ENCODE data around the gene BMP8A. TPM values are rescaled to one million over a fixed set of nuclear protein-coding genes. Genes with fewer than 3 reads are reported as not detected.

Gene BMP8A
- total and polyA plus RNA-seq, 10 of the 15 experiments (the other 5 are each of a cell fraction or from before 2014, with no cell fraction given): not detected

DNA sequence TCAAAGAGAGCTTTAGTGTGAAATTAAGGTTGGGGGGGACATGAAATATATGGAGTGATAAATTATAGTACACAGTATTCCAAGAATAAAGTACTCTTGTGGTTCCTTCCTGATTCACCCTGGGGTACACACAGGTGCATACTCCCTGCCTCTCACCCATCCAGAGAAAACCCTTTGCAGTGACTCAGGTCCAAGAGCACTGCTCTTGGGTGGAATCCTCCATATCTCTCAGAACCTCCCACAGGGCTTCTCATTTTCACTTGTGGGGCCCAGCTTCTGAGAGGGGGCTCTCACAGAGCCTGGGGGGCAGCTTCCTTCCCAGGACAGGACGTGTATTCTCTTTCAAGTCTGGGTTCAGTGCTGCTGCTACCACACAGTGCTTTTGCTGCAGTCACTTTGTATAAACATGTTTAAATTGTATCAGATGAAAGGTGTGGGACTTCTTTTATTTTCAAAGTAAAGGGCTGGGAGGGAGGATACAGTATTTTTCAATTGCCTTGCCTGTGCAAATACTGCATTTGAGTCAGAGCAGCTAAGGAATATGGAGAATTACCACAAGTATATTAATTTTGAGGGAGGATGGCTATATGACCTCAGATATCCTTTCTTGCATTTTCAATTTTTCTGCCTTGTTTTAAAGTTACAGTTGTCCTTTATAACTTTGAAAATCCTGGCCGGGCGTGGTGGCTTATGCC is 24.9 kb upstream of the BMP8A start:
- ChIA-PET SMC1A (ENCODE audit: uncharacterized antibody, unreplicated experiment) (interaction anchor here (1.5 kb wide), 1 partner anchor 7 kb away, joined by 5 read pairs; no protein-coding TSS in a partner anchor), POLR2A (no interaction called here), RAD21 (ENCODE audit: unreplicated experiment) (interaction anchor here (1.4 kb wide), 1 partner anchor 139 kb away, joined by 4 read pairs; no protein-coding TSS in a partner anchor), CTCF (interaction anchor here (0.7 to 3.4 kb wide), 3 partner anchors 72 to 368 kb away, joined by 3 to 13 read pairs (median 4); no protein-coding TSS in a partner anchor)
- in situ Hi-C loops (cut with MboI): no loop called here
- no TSS peak for BruUV-seq (replicated peaks)
- H2AFZ ChIP-seq (ENCODE audit: control insufficient read depth, low read depth, low read length): no peak overlapping the region
- H3K79me2 ChIP-seq (ENCODE audit: control insufficient read depth, insufficient read depth, low read length): no peaks in the 10 kb centered on the region
- no peak overlapping the region for H3K4me3 ChIP-seq
- no peaks in the 10 kb centered on the region for H3K9me3 ChIP-seq (replicated peaks; ENCODE audit: control insufficient read depth, insufficient read depth, low read length)
- TF ChIP-seq TARDBP (IDR thresholded peaks at IDR 0.05; ENCODE audit: borderline replicate concordance) (no peak), SREBF2 (IDR thresholded peaks at IDR 0.05; ENCODE audit: low read length) (no peak), IRF4 (IDR thresholded peaks at IDR 0.05; ENCODE audit: low read depth, low read length) (no peak), NBN (IDR thresholded peaks at IDR 0.05) (no peak), RCOR1 (conservative IDR thresholded peaks at IDR 0.05; ENCODE audit: low read depth, low read length) (no peak), SIX5 (IDR thresholded peaks at IDR 0.05; ENCODE audit: low read depth, low read length, severe bottlenecking) (no peak), GATAD2B (conservative IDR thresholded peaks at IDR 0.05; ENCODE audit: low read depth) (no peak), NFIC (IDR thresholded peaks at IDR 0.05; ENCODE audit: low read depth, low read length) (no peak), HDAC6 (IDR thresholded peaks at IDR 0.05; ENCODE audit: unreplicated experiment) (no peak), TBL1XR1 (IDR thresholded peaks at IDR 0.05; ENCODE audit: low read depth, low read length) (no peak), NFYA (IDR thresholded peaks at IDR 0.05; ENCODE audit: borderline replicate concordance, low read depth, low read length) (no peak), CREB1 (IDR thresholded peaks at IDR 0.05; ENCODE audit: low read depth) (no peak), KLF5 (IDR thresholded peaks at IDR 0.05; ENCODE audit: partially characterized antibody) (no peak), SMARCA5 (IDR thresholded peaks at IDR 0.05) (no peak), SRF (IDR thresholded peaks at IDR 0.05; ENCODE audit: low read depth in 2 of 2, low read length in 2 of 2) (no peak), RAD51 (IDR thresholded peaks at IDR 0.05) (no peak), KDM1A (IDR thresholded peaks at IDR 0.05; ENCODE audit: borderline replicate concordance) (no peak)
- TF ChIP-seq, protein P1, sequence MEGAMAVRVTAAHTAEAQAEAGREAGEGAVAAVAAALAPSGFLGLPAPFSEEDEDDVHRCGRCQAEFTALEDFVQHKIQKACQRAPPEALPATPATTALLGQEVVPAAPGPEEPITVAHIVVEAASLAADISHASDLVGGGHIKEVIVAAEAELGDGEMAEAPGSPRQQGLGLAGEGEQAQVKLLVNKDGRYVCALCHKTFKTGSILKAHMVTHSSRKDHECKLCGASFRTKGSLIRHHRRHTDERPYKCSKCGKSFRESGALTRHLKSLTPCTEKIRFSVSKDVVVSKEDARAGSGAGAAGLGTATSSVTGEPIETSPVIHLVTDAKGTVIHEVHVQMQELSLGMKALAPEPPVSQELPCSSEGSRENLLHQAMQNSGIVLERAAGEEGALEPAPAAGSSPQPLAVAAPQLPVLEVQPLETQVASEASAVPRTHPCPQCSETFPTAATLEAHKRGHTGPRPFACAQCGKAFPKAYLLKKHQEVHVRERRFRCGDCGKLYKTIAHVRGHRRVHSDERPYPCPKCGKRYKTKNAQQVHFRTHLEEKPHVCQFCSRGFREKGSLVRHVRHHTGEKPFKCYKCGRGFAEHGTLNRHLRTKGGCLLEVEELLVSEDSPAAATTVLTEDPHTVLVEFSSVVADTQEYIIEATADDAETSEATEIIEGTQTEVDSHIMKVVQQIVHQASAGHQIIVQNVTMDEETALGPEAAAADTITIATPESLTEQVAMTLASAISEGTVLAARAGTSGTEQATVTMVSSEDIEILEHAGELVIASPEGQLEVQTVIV (IDR thresholded peaks at IDR 0.05; ENCODE audit: borderline replicate concordance, partially characterized antibody): no peak
- TF ChIP-seq, protein P2, sequence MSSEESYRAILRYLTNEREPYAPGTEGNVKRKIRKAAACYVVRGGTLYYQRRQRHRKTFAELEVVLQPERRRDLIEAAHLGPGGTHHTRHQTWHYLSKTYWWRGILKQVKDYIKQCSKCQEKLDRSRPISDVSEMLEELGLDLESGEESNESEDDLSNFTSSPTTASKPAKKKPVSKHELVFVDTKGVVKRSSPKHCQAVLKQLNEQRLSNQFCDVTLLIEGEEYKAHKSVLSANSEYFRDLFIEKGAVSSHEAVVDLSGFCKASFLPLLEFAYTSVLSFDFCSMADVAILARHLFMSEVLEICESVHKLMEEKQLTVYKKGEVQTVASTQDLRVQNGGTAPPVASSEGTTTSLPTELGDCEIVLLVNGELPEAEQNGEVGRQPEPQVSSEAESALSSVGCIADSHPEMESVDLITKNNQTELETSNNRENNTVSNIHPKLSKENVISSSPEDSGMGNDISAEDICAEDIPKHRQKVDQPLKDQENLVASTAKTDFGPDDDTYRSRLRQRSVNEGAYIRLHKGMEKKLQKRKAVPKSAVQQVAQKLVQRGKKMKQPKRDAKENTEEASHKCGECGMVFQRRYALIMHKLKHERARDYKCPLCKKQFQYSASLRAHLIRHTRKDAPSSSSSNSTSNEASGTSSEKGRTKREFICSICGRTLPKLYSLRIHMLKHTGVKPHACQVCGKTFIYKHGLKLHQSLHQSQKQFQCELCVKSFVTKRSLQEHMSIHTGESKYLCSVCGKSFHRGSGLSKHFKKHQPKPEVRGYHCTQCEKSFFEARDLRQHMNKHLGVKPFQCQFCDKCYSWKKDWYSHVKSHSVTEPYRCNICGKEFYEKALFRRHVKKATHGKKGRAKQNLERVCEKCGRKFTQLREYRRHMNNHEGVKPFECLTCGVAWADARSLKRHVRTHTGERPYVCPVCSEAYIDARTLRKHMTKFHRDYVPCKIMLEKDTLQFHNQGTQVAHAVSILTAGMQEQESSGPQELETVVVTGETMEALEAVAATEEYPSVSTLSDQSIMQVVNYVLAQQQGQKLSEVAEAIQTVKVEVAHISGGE (CRISPR knock-in tag; IDR thresholded peaks at IDR 0.05): no peak
- intact Hi-C loops (cut with micrococcal nuclease; ENCODE audit: unreplicated experiment): loop anchor here (10.0 kb wide), 1 partner anchor 258 kb away; no protein-coding TSS in a partner anchor
- no peak for FAIRE-seq
- no peaks in the 10 kb centered on the region for H4K20me1 ChIP-seq (ENCODE audit: control insufficient read depth, insufficient read depth)
- H3K4me2 ChIP-seq (ENCODE audit: control insufficient read depth, insufficient read depth): no peak overlapping the region
- no peaks in the 10 kb centered on the region for H3K27me3 ChIP-seq (replicated peaks in 1 of 2; ENCODE audit: control insufficient read depth in 2 of 2, insufficient read depth in 2 of 2, low read length in 1 of 2)
- no peak for DNase-seq (ENCODE audit: low read depth, low spot score)
- H3K4me1 ChIP-seq (ENCODE audit: control insufficient read depth, insufficient read depth, low read length): no peaks in the 10 kb centered on the region
- no peak overlapping the region for H3K9ac ChIP-seq (ENCODE audit: control insufficient read depth, insufficient read depth, low read length)
- peaks cover 10 to 26% of the 10 kb centered on the region in 2 experiments for H3K36me3 ChIP-seq (ENCODE audit: control insufficient read depth in 2 of 2, insufficient read depth in 2 of 2, low read length in 1 of 2)
- 75% methylated on average over 3 of the region's 3 CpGs for WGBS (ENCODE audit: insufficient coverage, insufficient replicate concordance, low lambda C conversion rate, missing lambda C conversion rate)
- no peak overlapping the region for H3K27ac ChIP-seq (ENCODE audit: control insufficient read depth, insufficient read depth)
- no peak for ATAC-seq

Measured in GM12878 (cell line).